Occipital lobe (tissue), 2 donors: ENCODE results near the gene SHC4. TPM values are rescaled to one million over a fixed set of nuclear protein-coding genes. Genes with fewer than 3 reads are reported as not detected.

Source experiments
- DNase-seq: peaks from one replicate; lab custom pipeline; 2025; lab: John Stamatoyannopoulos, UW
- total RNA-seq: library from RNA; depleted of rRNA; stranded (reverse); fragments of >200 nt; gene quantifications from one replicate; pipeline ENCODE4 v1.2.3, GENCODE V29; 2014

The SHC4 gene
- total RNA-seq, 1 donor from 2014 or later, result 5.5 TPM

GRCh38 chr15:48851956-48852355, 111.8 kb downstream of the SHC4 start:
- no peak for DNase-seq

- no peak for DNase-seq
Measured at GRCh38 chr15:48850648-48851047, 113.1 kb downstream of the SHC4 start.

GRCh38 chr15:48845123-48845522, 118.6 kb downstream of the SHC4 start:
- no peak for DNase-seq

DNA sequence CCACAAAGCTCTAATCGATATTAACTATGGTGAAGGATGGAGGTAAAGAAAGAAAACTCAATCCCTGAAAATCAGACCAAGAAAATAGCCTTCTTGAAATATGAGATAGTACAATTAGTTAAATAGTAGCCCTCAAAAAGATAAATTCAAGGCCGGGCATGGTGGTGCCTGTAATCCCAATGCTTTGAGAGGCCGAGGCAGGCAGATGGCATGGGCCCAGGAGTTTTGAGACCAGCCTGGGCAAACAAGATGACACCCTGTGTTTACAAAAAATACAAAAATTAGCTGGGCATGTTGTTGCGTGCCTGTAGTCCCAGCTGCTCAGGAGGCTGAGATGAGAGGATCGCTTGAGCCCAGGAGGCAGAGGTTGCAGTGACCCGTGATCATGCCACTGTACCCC, 121.2 kb downstream of the SHC4 start:
- DNase-seq, result no peak

- no peak for DNase-seq
Measured at GRCh38 chr15:48834756-48835155, 129.0 kb downstream of the SHC4 start.

GRCh38 chr15:48833526-48834239, 130.0 kb downstream of the SHC4 start:
- no peak for DNase-seq

DNA sequence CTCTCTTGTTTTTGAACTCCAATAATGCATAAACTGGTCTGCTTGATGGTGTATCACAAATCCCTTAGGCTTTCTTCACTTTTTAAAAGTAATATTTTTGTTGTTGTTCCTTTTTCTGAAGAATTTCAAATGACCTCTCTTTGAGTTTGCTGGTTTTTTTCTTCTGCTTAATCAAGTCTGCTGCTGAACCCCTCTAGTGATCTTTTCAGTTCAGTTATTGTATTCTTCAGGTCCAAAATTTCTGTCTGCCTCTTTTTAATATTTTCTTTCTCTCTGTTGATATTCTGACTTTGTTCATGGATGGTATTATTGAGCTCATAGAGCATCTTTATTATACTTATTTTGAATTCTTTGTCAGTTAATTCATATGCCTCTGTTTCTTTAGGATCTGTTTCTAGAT, 131.1 kb downstream of the SHC4 start:
- no peak for DNase-seq

- no peak for DNase-seq
Measured at GRCh38 chr15:48828906-48829305, 134.8 kb downstream of the SHC4 start.

DNA sequence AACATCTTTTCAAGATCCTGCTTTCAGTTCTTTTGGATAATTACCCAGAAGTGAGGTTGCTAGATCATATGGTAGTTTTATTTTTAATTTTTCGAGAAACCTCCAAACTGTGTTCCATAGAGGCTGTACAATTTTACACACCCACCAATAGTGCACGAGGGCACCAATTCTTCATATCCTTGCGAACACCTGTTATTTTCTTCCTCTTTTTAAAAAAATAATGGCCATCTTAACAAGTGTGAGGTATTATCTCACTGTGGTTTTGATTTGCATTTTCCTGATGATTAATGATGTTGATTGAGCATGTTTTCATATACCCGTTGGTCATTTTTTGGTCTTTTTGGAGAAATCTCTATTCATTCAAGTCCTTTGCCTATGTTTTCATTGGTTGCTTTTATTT, 135.2 kb downstream of the SHC4 start:
- DNase-seq, result no peak

- DNase-seq, result no peak
Measured at GRCh38 chr15:48825075-48825474, 138.6 kb downstream of the SHC4 start.

GRCh38 chr15:48823706-48824105, 140.0 kb downstream of the SHC4 start:
- no peak for DNase-seq

- no peak for DNase-seq
Measured at GRCh38 chr15:48823237-48823636, 140.5 kb downstream of the SHC4 start.

GRCh38 chr15:48814286-48814685, 149.4 kb downstream of the SHC4 start:
- DNase-seq, result no peak

DNA sequence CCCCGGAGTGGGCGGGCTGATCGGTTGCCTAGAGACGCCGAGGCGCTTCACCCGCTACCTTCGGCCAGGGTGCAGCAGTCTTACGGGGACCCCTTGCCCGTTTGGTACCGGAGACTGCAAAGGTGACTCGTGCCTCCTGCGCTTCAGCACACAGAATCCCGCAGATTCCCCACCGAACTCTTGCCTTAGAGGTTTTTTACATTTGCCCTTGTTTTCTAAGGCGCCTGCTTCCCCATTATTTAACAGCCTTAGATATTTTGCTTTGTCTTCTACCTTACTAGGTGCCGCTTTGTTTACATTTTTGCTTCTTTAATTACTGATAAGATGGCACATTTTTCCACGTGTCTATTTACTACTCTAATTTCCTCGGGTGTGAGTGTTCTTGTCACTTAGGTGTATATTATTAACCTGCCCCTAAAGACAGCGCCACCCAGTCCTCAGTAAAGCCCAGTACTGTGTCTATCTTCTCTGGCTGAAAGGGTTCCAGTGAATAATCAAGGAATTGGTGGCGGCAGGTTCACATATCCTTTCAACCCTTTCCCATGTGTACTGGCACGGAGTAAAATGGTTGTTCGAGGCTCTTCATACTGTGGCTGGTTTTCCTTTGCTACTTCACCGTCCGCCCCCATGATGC, 152.3 kb downstream of the SHC4 start:
- DNase-seq, result no peak

DNA sequence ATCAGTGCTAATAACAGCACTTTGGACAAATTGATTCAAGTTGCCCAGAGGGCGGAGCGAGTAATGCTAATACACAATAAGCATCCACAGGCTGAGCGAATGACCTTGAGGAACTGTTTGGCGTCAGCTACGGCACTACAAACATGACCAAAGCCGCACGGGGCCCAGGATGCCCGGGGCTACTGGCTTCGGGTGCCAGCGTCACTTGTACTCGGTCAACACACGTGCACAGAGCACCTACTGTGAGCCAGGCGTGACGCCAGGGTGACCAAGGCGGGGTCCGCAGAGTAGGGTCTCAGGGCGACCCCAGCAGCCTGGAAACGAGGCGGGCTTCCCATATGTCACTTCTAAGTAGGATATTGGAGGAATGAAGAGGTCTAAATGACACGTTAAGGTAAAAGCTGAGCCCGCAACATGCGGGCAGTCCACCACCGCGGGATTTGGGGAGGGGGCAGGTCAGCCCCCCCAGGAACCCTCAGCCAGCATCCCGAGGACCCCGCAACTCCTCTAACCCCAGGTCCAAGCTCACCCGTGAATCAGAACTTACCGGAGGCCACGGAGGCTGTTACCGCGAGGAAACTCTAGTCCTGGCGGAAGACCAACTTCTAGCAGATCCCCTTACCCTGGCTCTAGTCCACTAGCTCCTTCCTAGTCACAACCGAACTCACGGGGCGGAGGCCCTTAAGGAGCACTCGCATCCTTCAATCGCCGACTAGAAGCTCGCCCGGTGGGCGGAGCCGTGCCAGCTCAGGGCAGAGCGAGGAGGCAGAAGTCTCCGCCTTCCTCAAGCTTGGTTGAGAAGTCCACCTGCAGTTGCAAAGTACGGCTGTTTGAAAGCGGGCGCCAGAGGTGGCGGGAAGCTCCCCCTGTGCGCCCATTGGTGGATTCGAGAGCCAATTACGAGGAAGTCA, 153.1 kb downstream of the SHC4 start, which contains the start of gene CEP152:
Gene CEP152 (minus strand): TSS at position 656 of the 911 bp plus-strand sequence. CDS start 5,420 bp downstream, outside the sequence.
- peak; percentile 97 for DNase-seq

DNA sequence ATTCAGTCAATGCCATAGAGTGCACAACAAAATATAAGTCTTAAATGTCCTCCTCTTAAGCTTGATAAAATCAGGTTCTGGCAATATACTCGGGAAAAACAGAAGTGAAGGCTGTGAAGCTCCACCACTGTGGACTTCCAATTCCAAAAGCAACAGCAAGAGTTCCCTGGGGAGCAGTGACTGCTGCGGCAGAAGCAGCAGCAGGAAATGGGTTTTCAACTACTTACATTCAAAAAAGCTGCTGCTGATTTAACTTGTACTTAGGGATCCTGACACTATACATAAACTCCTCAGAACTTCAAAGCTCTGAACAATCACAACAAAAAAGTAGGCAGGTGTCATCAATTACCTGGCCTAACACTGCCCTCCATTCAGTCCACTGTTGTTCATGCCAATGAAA, 157.6 kb downstream of the SHC4 start:
- DNase-seq, result no peak

GRCh38 chr15:48805591-48805990, 158.1 kb downstream of the SHC4 start:
- DNase-seq, result no peak

DNA sequence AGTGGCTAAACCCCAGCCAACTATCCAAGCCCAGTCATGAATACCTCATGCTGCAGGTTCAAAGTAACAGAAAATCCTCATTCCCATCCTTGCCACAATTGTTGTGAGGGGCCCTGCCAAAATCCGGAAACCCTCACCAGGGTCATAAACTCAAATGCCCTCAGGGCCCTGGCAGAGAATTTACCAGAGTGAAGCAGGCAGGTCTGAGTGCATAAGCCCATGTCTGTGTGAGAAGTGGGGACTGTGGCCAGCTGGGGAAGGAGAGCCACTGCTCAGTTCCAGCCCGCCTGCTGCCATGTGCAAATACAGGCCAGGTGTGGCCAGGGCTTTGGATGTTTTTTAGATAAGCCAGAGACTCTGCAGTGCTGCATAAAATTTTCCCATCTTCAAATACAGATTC, 159.8 kb downstream of the SHC4 start:
- no peak for DNase-seq

- no peak for DNase-seq
Measured at GRCh38 chr15:48802867-48803266, 160.9 kb downstream of the SHC4 start.

- DNase-seq, result no peak
Measured at GRCh38 chr15:48802257-48802656, 161.5 kb downstream of the SHC4 start.

GRCh38 chr15:48800811-48801455, 162.8 kb downstream of the SHC4 start:
- DNase-seq, result no peak

DNA sequence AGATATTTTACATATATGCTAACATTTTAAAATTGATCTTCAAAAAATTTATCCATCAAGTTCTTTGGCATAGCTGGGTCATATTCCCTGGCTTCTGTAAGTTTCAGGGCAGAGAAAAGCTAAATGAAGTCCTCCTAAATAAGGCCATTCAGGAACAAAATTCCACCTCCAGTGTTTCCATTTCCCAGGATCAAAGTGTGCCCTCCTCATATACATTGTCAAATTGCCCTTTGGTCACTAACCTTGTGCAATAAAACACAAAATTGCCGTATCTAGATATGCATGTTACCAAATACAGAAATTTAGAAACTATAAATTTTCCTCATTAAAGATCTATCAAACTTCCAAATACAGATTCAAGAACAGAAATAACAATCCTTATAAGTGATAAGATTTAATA, 163.5 kb downstream of the SHC4 start:
- DNase-seq, result no peak
